HCT116 (cell line): ENCODE data around the gene GRIN3B. TPM values are rescaled to one million over a fixed set of nuclear protein-coding genes. Genes with fewer than 3 reads are reported as not detected.
A peak's percentile ranks its signal among the peaks of the same experiment; 100 is the strongest.

ENCODE experiments used
- ATAC-seq: fragments of 200-7000 bp; cut with Tn5 transposase; 2 replicates; pipeline ENCODE4 v1.9.1; 2020; ENCODE audit warnings: mild to moderate bottlenecking, moderate library complexity
- BruUV-seq: library from RNA; stranded (reverse); fragments of 400-500 nt; replicated peaks from 2 replicates; lab custom pipeline; 2021; lab: Mats Ljungman, UMichigan
- CTCF ChIA-PET: fragments of 300-600 bp; sonication (Branson Sonifier 250); formaldehyde crosslinking; loops from one replicate; lab custom pipeline; 2021; ENCODE audit warnings: antibody characterized with exemption; lab: Charles Lee
- POLR2A ChIA-PET: fragments of 300-600, 350-600 bp; sonication (Branson Sonifier 250); formaldehyde crosslinking; loops from one replicate; lab custom pipeline; 2021; ENCODE audit warnings: antibody characterized with exemption; lab: Charles Lee
- RAD21 ChIA-PET, 2 experiments: fragments of 300-600 bp; sonication (Branson Sonifier 250); formaldehyde crosslinking; loops; one replicate each; lab custom pipeline; 2023; ENCODE audit warnings: low total read pairs in 2 of 2; ENCODE audit not compliant: uncharacterized antibody in 2 of 2, unreplicated experiment in 2 of 2, low non-redundant PET in 1 of 2; lab: Charles Lee
- DNase-seq: peaks from one replicate; pipeline ENCODE4 v3.0.0-alpha.2; 2010; ENCODE audit warnings: low read depth, low spot score
- H2AFZ ChIP-seq: fragments of 200-600 bp; shearing (Covaris generic), sonication (generic); 2 replicates; pipeline ENCODE4 v1.6.1; 2017; ENCODE audit warnings: low read depth, mixed run types, mixed read lengths, antibody characterized with exemption, low read length; ENCODE audit not compliant: poor library complexity, severe bottlenecking
- H3K27ac ChIP-seq: 2 replicates; pipeline ENCODE4 v1.5.1; 2012; ENCODE audit warnings: low read depth, low read length
- H3K27me3 ChIP-seq: fragments of 200-600 bp; sonication (generic); 2 replicates; pipeline ENCODE4 v1.6.1; 2016; ENCODE audit warnings: mixed run types, low read length, mixed read lengths; ENCODE audit not compliant: insufficient read depth
- H3K36me3 ChIP-seq, 2 experiments: fragments of 200-500 bp in 1 of 2; fragments of 200-600 bp in 1 of 2; sonication (Bioruptor generic) in 1 of 2; sonication (generic) in 1 of 2; 2 replicates each; pipeline versions ENCODE4 v1.5.1 to v1.6.1; 2014 to 2016; ENCODE audit warnings: low read length in 2 of 2, inconsistent platforms in 1 of 2, mixed read lengths in 1 of 2, mixed run types in 1 of 2; ENCODE audit not compliant: insufficient read depth in 2 of 2, control insufficient read depth in 1 of 2
- H3K4me1 ChIP-seq, 2 experiments: fragments of 200-600 bp in 1 of 2; sonication (generic) in 1 of 2; 2 replicates each; pipeline versions ENCODE4 v1.5.1 to v1.6.1; 2012 to 2017; ENCODE audit warnings: low read length in 2 of 2, inconsistent platforms in 1 of 2, mild to moderate bottlenecking in 1 of 2, mixed read lengths in 1 of 2, mixed run types in 1 of 2, moderate library complexity in 1 of 2; ENCODE audit not compliant: insufficient read depth in 2 of 2, control insufficient read depth in 1 of 2
- H3K4me2 ChIP-seq: fragments of 200-600 bp; sonication (generic); 2 replicates; pipeline ENCODE4 v1.6.1; 2017; ENCODE audit warnings: mixed run types, low read length, mixed read lengths
- H3K4me3 ChIP-seq, 2 experiments: fragments of 200-600 bp in 1 of 2; sonication (generic) in 1 of 2; replicated peaks in 1 of 2; 2 replicates each; pipeline ENCODE4 v1.5.1; 2011 to 2016; ENCODE audit warnings: low read length in 2 of 2, control low read depth in 1 of 2, low read depth in 1 of 2, mild to moderate bottlenecking in 1 of 2, mixed read lengths in 1 of 2, mixed run types in 1 of 2
- H3K79me2 ChIP-seq: fragments of 200-600 bp; sonication (generic); 2 replicates; pipeline ENCODE4 v1.6.1; 2017; ENCODE audit warnings: mild to moderate bottlenecking, mixed run types, low read length, moderate library complexity, mixed read lengths; ENCODE audit not compliant: insufficient read depth
- H3K9ac ChIP-seq: fragments of 200-600 bp; sonication (generic); 2 replicates; pipeline ENCODE4 v1.6.1; 2016; ENCODE audit warnings: low read length, mixed read lengths
- H3K9me2 ChIP-seq: fragments of 200-600 bp; sonication (generic), shearing (Covaris generic); 2 replicates; pipeline ENCODE4 v1.6.1; 2017; ENCODE audit warnings: mixed run types, mild to moderate bottlenecking, moderate library complexity; ENCODE audit not compliant: insufficient read depth
- H3K9me3 ChIP-seq, 2 experiments: fragments of 200-500 bp in 1 of 2; fragments of 200-600 bp in 1 of 2; sonication (Bioruptor generic) in 1 of 2; sonication (generic) in 1 of 2; 2 replicates each; pipeline ENCODE4 v1.6.1; 2014 to 2017; ENCODE audit warnings: low read length in 2 of 2, mixed read lengths in 2 of 2, inconsistent platforms in 1 of 2, low read depth in 1 of 2, mild to moderate bottlenecking in 1 of 2, mixed run types in 1 of 2, moderate library complexity in 1 of 2; ENCODE audit not compliant: control insufficient read depth in 1 of 2, insufficient read depth in 1 of 2
- H4K20me1 ChIP-seq: fragments of 200-600 bp; sonication (generic), shearing (Covaris generic); 2 replicates; pipeline ENCODE4 v1.6.1; 2017; ENCODE audit warnings: mixed run types, mild to moderate bottlenecking, moderate library complexity; ENCODE audit not compliant: insufficient read depth
- EGR1 ChIP-seq: IDR thresholded peaks from 2 replicates; pipeline ENCODE4 v1.6.1; 2012; ENCODE audit warnings: low read depth
- EZH2phosphoT487 ChIP-seq: fragments of 200-600 bp; IDR thresholded peaks from 2 replicates; pipeline ENCODE4 v1.6.1; 2018; ENCODE audit warnings: antibody characterized with exemption, borderline replicate concordance
- FOSL1 ChIP-seq: IDR thresholded peaks from 2 replicates; pipeline ENCODE4 v1.6.1; 2012; ENCODE audit warnings: low read depth
- MAX ChIP-seq: IDR thresholded peaks from 2 replicates; pipeline ENCODE4 v1.6.1; 2012
- POLR2A ChIP-seq: IDR thresholded peaks from 2 replicates; pipeline ENCODE4 v1.7.0; 2011; ENCODE audit warnings: borderline replicate concordance; ENCODE audit not compliant: insufficient read depth, insufficient read length; ENCODE audit errors: extremely low read depth
- POLR2AphosphoS5 ChIP-seq: IDR thresholded peaks from 2 replicates; pipeline ENCODE4 v1.6.1; 2011; ENCODE audit warnings: mild to moderate bottlenecking, low read depth, low read length, moderate library complexity
- SIN3A ChIP-seq: IDR thresholded peaks from 2 replicates; pipeline ENCODE4 v1.6.1; 2012; ENCODE audit warnings: low read depth
- TCF7L2 ChIP-seq: IDR thresholded peaks from 2 replicates; pipeline ENCODE4 v1.7.0; 2011; ENCODE audit warnings: borderline replicate concordance, inconsistent platforms; ENCODE audit not compliant: insufficient read depth, insufficient read length; ENCODE audit errors: extremely low read depth
- ZFX ChIP-seq: fragments of 450-650 bp; IDR thresholded peaks from 2 replicates; pipeline ENCODE4 v1.6.1; 2017
- ZNF274 ChIP-seq: fragments of 200-500 bp; sonication (Bioruptor generic); IDR thresholded peaks from 2 replicates; pipeline ENCODE4 v1.6.1; 2014; ENCODE audit warnings: mild to moderate bottlenecking, low read depth, low read length, inconsistent platforms
- intact Hi-C: fragments of 100-400 bp; cut with micrococcal nuclease; formaldehyde crosslinking; loops from 2 replicates; pipeline ENCODE4 v1.10.0; 2022
- total RNA-seq: library from RNA; stranded (reverse); gene quantifications from one replicate; pipeline ENCODE4 v1.2.1, GENCODE V29; 2021; ENCODE audit not compliant: unreplicated experiment

The GRIN3B gene
- total RNA-seq, 1 experiment from 2014 or later = 0.69 TPM

GRCh38 chr19:995051-995827 is 5.0 kb upstream of the GRIN3B start (continued):
- no peak for TF ChIP-seq ZFX
- TF ChIP-seq, all 23 proteins: peak for 0

GRCh38 chr19:996051-996838 is 4.0 kb upstream of the GRIN3B start:
- peak; percentile 49 for ATAC-seq
- RAD21 ChIA-PET = no interaction called here

More at GRCh38 chr19:996051-996838, 4.0 kb upstream of the GRIN3B start:
- Histone ChIP-seq H3K4me1 (peaks cover 7 to 27% of the 10 kb centered on the region in 2 experiments), H4K20me1 (peaks cover 6% of the 10 kb centered on the region; the same call in 1 of the 2 replicates), H3K36me3 (peaks cover 0 to 24% of the 10 kb centered on the region in 2 experiments; a peak in 2 of 4 replicates), H3K9me2 (no peaks in the 10 kb centered on the region), H3K27me3 (no peaks in the 10 kb centered on the region), H3K27ac (peak overlapping the region; percentile 8; the same call in 1 of the 2 replicates), H2AFZ (no peak overlapping the region), H3K9me3 (no peaks in the 10 kb centered on the region), H3K4me3 (peak overlapping the region; percentile 3 to 38; a peak in 2 of 4 replicates), H3K9ac (peak overlapping the region; percentile 41), H3K4me2 (peak overlapping the region; percentile 77), H3K79me2 (no peaks in the 10 kb centered on the region; the same call in 1 of the 2 replicates)
- ChIA-PET POLR2A (no interaction called here), CTCF (no interaction called here)
- TSS peak; percentile 24 for BruUV-seq
- TF ChIP-seq MAX (no peak; the same call in 1 of the 2 replicates), EZH2phosphoT487 (no peak), POLR2AphosphoS5 (0 out of 2 replicates have a peak, but pooled peaks have one; percentile 16), SIN3A (no peak), ZNF274 (no peak), POLR2A (no peak), FOSL1 (no peak), EGR1 (no peak; the same call in 1 of the 2 replicates), TCF7L2 (peak; percentile 12)
- DNase-seq = no peak
- intact Hi-C loops = no loop called here
